Measurements from ENCODE around the gene NSD1. TPM values are rescaled to one million over a fixed set of nuclear protein-coding genes. Genes with fewer than 3 reads are reported as not detected.

Gene NSD1
- polyA plus RNA-seq, 1 donor from 2014 or later = 68.5 TPM

- Mint-ChIP-seq H3K27ac (peak overlapping the region in 1 of 3 donors; percentile 46), H3K36me3 (peaks cover 8% of the 10 kb centered on the region), H3K4me1 (peaks cover 2% of the 10 kb centered on the region in 3 donors), H3K4me3 (no peak overlapping the region), H3K27me3 (no peaks in the 10 kb centered on the region), H3K9me3 (no peaks in the 10 kb centered on the region)
These were observed 195.1 kb downstream of the NSD1 start for GRCh38 chr5:177328545-177329231.

DNA sequence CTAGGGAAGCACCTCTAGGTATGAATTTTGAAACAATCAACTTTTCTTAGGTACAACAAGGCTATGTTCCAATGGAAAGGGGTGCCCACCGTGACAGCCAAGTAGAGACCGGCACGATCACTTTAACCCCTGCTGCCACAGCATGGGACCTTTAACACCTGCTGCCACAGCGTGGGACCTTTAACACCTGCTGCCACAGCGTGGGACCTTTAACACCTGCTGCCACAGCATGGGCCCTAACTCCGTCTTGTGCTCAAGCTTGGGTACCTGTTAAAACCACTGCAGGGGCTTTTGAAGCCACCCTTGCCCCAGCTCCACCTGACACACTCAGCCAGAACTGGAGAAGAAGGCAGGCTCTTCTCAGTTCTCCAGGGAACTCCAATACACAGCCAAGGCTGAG is 196.3 kb downstream of the NSD1 start:
- H3K4me1 Mint-ChIP-seq = peaks cover 0 to 4% (median 2%) of the 10 kb centered on the region in 3 donors
- H3K36me3 Mint-ChIP-seq = peaks cover 5% of the 10 kb centered on the region
- H3K4me3 Mint-ChIP-seq = no peak overlapping the region
- no peak overlapping the region for H3K27ac Mint-ChIP-seq
- H3K27me3 Mint-ChIP-seq = no peaks in the 10 kb centered on the region
- H3K9me3 Mint-ChIP-seq = no peaks in the 10 kb centered on the region

GRCh38 chr5:177330991-177331842 is 197.6 kb downstream of the NSD1 start:
- peaks cover 0 to 4% (median 2%) of the 10 kb centered on the region in 3 donors for H3K4me1 Mint-ChIP-seq
- H3K27me3 Mint-ChIP-seq = no peaks in the 10 kb centered on the region
- peaks cover 7% of the 10 kb centered on the region for H3K36me3 Mint-ChIP-seq
- peak overlapping the region in 1 of 4 donors; percentile 44 for H3K4me3 Mint-ChIP-seq
- H3K27ac Mint-ChIP-seq = peak overlapping the region in 2 of 3 donors; percentile 41 to 76
- no peaks in the 10 kb centered on the region for H3K9me3 Mint-ChIP-seq

DNA sequence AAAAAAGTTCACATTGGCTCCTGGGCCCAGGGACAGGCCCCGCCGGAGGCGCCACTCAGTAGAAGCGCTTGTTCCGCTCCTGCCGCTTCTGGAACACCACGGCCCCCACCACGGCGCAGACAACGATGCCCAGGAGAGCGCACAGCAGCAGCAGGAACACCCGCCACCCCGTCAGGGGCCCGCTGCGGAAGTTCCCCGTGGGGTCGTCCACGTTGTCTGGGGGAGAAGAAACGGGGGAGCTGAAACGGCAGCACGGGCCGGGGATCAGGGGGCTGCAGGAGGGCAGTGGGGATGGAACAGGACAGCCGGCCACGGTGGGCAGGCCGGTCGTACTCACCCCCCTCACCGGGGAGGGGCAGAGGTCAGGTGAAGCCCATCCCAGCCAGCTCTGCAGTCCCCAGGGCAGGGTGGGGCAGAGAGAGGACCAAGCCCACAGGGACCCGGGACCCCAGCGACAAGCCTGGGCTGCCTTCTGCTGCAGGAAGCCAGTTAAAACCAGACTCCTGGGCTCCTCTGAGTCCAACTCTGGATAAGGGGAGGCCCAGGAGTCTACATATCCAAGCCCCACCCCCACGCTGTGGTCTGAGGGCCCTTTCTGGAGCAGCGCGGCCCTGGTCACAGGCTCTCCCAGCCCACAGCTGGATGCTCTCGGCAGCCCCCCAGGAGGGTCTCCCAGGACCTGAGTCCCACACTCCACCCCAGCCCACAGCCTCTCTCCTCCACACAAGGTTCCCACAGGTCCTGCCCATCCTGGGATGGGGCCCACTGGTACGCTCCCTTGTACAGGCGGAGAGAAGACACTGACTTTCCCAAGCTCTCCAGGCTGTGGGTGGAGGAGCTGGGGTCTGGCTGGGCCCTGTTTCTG is 198.7 kb downstream of the NSD1 start:
- no peak overlapping the region for H3K4me3 Mint-ChIP-seq
- H3K4me1 Mint-ChIP-seq = peaks cover 0 to 4% (median 2%) of the 10 kb centered on the region in 3 donors
- peaks cover 7% of the 10 kb centered on the region for H3K36me3 Mint-ChIP-seq
- no peaks in the 10 kb centered on the region for H3K27me3 Mint-ChIP-seq
- no peaks in the 10 kb centered on the region for H3K9me3 Mint-ChIP-seq
- peak overlapping the region in 1 of 3 donors; percentile 88 for H3K27ac Mint-ChIP-seq

- H3K27ac Mint-ChIP-seq = no peak overlapping the region
- no peaks in the 10 kb centered on the region for H3K9me3 Mint-ChIP-seq
- peak overlapping the region in 1 of 4 donors; percentile 70 for H3K4me3 Mint-ChIP-seq
- H3K36me3 Mint-ChIP-seq = peaks cover 7% of the 10 kb centered on the region
- H3K27me3 Mint-ChIP-seq = no peaks in the 10 kb centered on the region
- peaks cover 0 to 4% (median 2%) of the 10 kb centered on the region in 3 donors for H3K4me1 Mint-ChIP-seq
These were observed 199.3 kb downstream of the NSD1 start for GRCh38 chr5:177332896-177333260.

DNA sequence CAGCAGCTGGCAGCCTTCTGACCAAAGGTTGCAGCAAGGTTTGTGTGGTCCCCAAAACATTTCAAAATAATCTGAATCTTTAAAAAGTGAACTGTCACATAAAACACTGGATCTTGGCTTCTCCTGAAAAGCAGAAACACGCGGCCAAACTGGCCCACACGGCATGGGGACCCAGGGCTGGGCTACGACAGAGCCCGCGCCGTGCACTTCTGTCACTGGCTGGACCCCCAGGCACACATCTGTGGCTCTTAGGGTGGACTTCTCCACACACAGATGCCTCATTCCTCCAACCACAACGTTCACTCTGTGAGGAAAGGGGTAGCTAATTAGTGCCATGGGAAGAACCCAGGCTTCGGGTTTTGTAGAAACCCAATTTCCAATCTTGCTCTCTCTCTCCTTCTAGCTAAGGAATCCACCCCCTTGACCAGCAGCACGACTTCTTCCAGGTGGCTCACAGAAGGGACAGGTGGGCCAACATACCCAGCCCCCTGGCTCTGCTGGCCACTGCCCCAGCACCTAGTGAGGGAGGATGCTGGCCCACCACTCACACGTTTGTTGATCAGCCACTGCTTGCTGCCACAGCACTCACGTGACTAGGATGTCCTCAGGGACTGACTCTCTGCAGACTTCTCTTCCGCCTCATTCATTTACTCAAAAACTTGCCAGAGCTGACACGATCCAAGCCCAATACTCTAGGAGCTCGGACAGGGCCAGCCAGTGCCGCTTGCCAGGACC is 200.0 kb downstream of the NSD1 start:
- peaks cover 0 to 4% (median 2%) of the 10 kb centered on the region in 3 donors for H3K4me1 Mint-ChIP-seq
- H3K36me3 Mint-ChIP-seq = peaks cover 7% of the 10 kb centered on the region
- peak overlapping the region in 1 of 3 donors; percentile 84 for H3K27ac Mint-ChIP-seq
- H3K9me3 Mint-ChIP-seq = no peaks in the 10 kb centered on the region
- H3K4me3 Mint-ChIP-seq = peak overlapping the region in 1 of 4 donors; percentile 65
- H3K27me3 Mint-ChIP-seq = no peaks in the 10 kb centered on the region

DNA sequence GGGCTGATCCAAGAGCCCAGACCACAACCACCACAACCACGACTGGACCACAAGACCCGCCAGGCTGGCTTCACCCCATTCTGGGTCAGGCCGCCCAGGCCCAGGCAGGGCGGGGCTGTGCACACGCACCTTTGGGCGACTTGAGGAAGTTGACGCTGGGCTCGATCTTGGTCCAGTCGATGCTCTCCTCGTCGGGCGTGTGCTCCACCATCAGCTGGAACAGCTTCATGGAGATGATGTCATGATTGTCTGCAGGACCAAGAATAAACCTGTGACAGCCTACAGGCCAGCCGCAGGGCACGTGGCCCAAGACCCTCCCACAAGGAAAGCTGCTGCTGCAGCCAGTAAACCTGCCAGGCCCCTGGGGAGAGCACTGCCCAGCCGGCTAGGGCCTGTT is 200.6 kb downstream of the NSD1 start:
- Mint-ChIP-seq H3K27ac (peak overlapping the region in 1 of 3 donors; percentile 84), H3K36me3 (peaks cover 7% of the 10 kb centered on the region), H3K27me3 (no peaks in the 10 kb centered on the region), H3K4me3 (peak overlapping the region in 1 of 4 donors; percentile 65), H3K4me1 (peaks cover 0 to 4% (median 2%) of the 10 kb centered on the region in 3 donors), H3K9me3 (no peaks in the 10 kb centered on the region)

DNA sequence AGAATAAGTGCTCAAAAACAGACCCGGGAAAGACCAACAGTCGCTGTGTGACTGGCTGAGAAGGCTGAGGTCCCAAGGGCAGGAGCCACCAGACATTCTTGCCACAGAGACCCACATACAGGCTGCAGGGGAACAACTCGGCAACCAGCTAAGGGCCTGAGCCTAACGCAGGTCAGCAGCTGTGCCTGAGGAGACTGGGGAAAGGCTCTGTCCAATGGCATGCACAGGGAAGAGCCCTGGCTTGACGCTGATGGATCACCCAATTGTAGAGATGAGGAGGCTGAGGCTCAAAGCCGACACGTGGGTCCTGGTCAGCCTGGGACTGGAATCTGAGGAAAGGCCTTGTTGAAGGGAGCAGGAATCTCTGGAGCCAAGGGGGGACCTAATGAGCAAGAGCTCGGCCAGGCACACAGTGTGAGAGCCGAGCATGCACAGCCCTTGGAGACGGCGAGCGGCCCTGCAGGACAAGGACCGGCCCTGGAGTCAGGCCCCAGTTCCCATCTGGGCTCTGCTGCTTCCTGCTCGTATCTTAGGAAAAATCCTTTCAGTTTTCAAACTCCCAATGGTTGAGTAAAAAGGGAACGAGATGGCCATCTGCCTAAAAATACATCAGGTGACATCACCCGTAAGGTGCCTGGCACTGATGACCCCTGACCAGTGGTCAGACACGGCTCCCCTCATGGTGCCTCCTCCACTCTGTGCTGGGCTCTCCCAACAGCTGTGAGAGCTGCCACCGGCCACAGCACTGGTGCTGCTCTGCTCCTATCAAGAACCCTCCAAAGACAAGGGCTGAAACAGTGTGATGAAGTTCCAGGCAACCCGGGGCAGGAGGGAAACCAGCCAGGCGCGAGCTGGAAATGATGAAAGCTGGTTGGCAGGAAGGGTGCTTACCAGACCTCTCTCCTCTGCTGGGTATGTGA is 201.5 kb downstream of the NSD1 start:
- no peaks in the 10 kb centered on the region for H3K9me3 Mint-ChIP-seq
- no peak overlapping the region for H3K4me3 Mint-ChIP-seq
- H3K27ac Mint-ChIP-seq = no peak overlapping the region
- H3K36me3 Mint-ChIP-seq = peaks cover 7% of the 10 kb centered on the region
- H3K4me1 Mint-ChIP-seq = peaks cover 2 to 12% (median 3%) of the 10 kb centered on the region in 3 donors
- no peaks in the 10 kb centered on the region for H3K27me3 Mint-ChIP-seq

- Mint-ChIP-seq H3K4me1 (peaks cover under 1 to 13% (median 3%) of the 10 kb centered on the region in 3 donors), H3K36me3 (peaks cover 2% of the 10 kb centered on the region), H3K27me3 (no peaks in the 10 kb centered on the region), H3K27ac (peak overlapping the region in 1 of 3 donors; percentile 50), H3K9me3 (no peaks in the 10 kb centered on the region), H3K4me3 (no peak overlapping the region)
These were observed 202.1 kb downstream of the NSD1 start for GRCh38 chr5:177335701-177336065.

- H3K9me3 Mint-ChIP-seq = no peaks in the 10 kb centered on the region
- no peak overlapping the region for H3K4me3 Mint-ChIP-seq
- H3K36me3 Mint-ChIP-seq = peaks cover 2% of the 10 kb centered on the region
These were observed 202.5 kb downstream of the NSD1 start for GRCh38 chr5:177336112-177336511.

DNA sequence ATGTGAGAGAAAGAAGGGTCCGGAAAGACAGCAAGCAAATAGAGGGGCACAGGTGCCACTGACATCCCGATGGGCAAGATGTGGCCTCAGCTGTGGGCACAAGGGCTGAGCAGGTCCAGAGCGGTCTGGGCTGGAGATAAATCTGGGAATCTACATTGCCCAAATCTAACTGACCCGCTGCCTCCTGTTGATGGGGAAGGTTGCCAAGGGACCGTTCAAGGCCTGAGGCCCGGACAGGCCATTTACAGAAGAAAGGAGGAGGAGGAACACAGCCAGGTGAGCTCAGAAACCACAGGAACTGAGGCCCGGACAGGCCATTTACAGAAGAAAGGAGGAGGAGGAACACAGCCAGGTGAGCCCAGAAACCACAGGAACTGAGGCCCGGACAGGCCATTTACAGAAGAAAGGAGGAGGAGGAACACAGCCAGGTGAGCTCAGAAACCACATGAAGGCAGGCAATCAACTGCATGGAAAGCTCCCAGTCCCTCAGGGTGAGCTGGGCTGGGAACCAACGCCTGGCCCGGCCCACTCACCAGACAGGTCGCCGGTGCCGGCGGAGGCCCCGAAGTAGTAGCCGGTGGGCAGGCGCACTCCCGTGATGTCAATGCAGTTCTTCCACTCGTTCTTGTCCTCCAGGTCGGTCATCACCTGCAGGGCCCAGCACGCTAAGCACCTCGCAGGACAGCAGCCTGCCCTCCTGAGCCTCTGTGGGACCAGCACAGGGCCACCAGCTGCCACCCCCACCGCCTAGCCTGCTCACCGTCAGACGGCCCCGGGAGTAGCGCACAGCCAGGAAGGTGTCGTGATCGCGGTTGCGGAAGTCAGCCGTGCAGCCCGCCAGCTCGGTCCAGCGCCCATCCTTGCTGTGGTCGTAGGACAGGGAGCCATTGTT is 203.3 kb downstream of the NSD1 start:
- Mint-ChIP-seq H3K27me3 (no peaks in the 10 kb centered on the region), H3K36me3 (peaks cover 3% of the 10 kb centered on the region), H3K4me3 (no peak overlapping the region), H3K4me1 (peaks cover 0 to 17% (median 3%) of the 10 kb centered on the region in 3 donors), H3K27ac (peak overlapping the region in 1 of 3 donors; percentile 50), H3K9me3 (no peaks in the 10 kb centered on the region)

More at GRCh38 chr5:177336112-177336511, 202.5 kb downstream of the NSD1 start:
- Mint-ChIP-seq H3K4me1 (peaks cover 0 to 13% (median 3%) of the 10 kb centered on the region in 3 donors), H3K27ac (peak overlapping the region in 1 of 3 donors; percentile 50), H3K27me3 (no peaks in the 10 kb centered on the region)

GRCh38 chr5:177338251-177339106 is 204.9 kb downstream of the NSD1 start:
- Mint-ChIP-seq H3K4me1 (peaks cover 1 to 20% (median 3%) of the 10 kb centered on the region in 3 donors), H3K36me3 (peaks cover 3% of the 10 kb centered on the region), H3K4me3 (no peak overlapping the region)

More at GRCh38 chr5:177338251-177339106, 204.9 kb downstream of the NSD1 start:
- Mint-ChIP-seq H3K9me3 (no peaks in the 10 kb centered on the region), H3K27me3 (no peaks in the 10 kb centered on the region), H3K27ac (no peak overlapping the region)
